Stimulated activated CD8-positive, alpha-beta memory T cell treated with anti-CD3 and anti-CD28 coated beads, Interleukin-12 subunit alpha, Interleukin-12 subunit beta, amount 100 ng/mL, for 24 hours (primary cell): ENCODE measurements around the gene SLC25A47.
"Not testable (repeated sequence)": the region's sequence is repeated elsewhere in the genome, so short reads cannot be mapped to it uniquely, and the experiment has no call there.

Source experiments
- DNase-seq: peaks from one replicate; pipeline ENCODE4 v3.0.0-alpha.2; 2020; ENCODE audit errors: extremely low read depth

Gene SLC25A47

GRCh38 chr14:100325231-100325632 is 2.1 kb downstream of the SLC25A47 start:
- DNase-seq: no peak

- DNase-seq: no peak
Measured at GRCh38 chr14:100325958-100326357, 2.8 kb downstream of the SLC25A47 start.

GRCh38 chr14:100327128-100327527 is 4.0 kb downstream of the SLC25A47 start:
- no peak for DNase-seq

- no peak for DNase-seq
Measured at GRCh38 chr14:100328495-100329163, 5.5 kb downstream of the SLC25A47 start.

- DNase-seq: no peak
Measured at GRCh38 chr14:100329233-100330006, 6.3 kb downstream of the SLC25A47 start.

GRCh38 chr14:100330007-100330344 is 6.8 kb downstream of the SLC25A47 start:
- no peak for DNase-seq

GRCh38 chr14:100330388-100330931 is 7.3 kb downstream of the SLC25A47 start:
- no peak for DNase-seq

GRCh38 chr14:100332071-100332639 is 9.0 kb downstream of the SLC25A47 start:
- DNase-seq: no peak

GRCh38 chr14:100332797-100333196 is 9.7 kb downstream of the SLC25A47 start:
- no peak for DNase-seq

- no peak for DNase-seq
Measured at GRCh38 chr14:100333311-100333710, 10.2 kb downstream of the SLC25A47 start.

GRCh38 chr14:100333827-100334226 is 10.7 kb downstream of the SLC25A47 start:
- DNase-seq: no peak

GRCh38 chr14:100334904-100335303 is 11.8 kb downstream of the SLC25A47 start:
- no peak for DNase-seq

GRCh38 chr14:100336618-100337530 is 13.7 kb downstream of the SLC25A47 start:
- no peak for DNase-seq

GRCh38 chr14:100339766-100340422 is 16.8 kb downstream of the SLC25A47 start:
- no peak for DNase-seq

GRCh38 chr14:100340423-100340813 is 17.3 kb downstream of the SLC25A47 start:
- no peak for DNase-seq

- no peak for DNase-seq
Measured at GRCh38 chr14:100341301-100342031, 18.3 kb downstream of the SLC25A47 start.

- no peak for DNase-seq
Measured at GRCh38 chr14:100342195-100342594, 19.1 kb downstream of the SLC25A47 start.

GRCh38 chr14:100342826-100343225 is 19.7 kb downstream of the SLC25A47 start:
- DNase-seq: not testable (repeated sequence)

- DNase-seq: not testable (repeated sequence)
Measured at GRCh38 chr14:100344657-100345056, 21.5 kb downstream of the SLC25A47 start.

GRCh38 chr14:100345711-100346110 is 22.6 kb downstream of the SLC25A47 start:
- DNase-seq: no peak
